NCI-H2196 treated with DMSO at 0.1 percent for 48 hours (cell line): ENCODE measurements around the gene GAB3.
"Not testable (repeated sequence)": the region's sequence is repeated elsewhere in the genome, so short reads cannot be mapped to it uniquely, and the experiment has no call there.

Experiments used
- DNase-seq: peaks from one replicate; lab custom pipeline; 2025; ENCODE audit not compliant: unreplicated experiment; lab: John Stamatoyannopoulos, UW

Gene GAB3

DNA sequence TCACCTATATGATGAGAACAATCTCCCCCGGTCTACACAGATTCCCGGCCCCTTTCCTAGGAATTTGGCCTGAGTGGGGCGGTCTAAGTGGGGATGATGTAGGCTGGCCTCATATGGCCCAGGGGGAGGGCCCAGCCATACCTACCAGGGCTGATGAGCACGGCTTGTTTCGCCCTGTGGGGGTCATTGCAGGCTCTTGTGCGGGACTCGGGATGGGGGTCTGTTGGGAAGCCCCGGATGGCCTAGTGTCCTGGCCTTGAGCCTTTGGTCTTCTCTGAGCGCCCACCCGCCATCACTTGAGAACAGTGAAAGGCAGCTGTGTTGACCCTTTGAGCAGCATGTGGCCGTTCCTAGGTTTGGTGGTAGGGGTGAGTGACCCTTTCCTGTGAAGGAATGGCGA is 92.7 kb downstream of the GAB3 start:
- DNase-seq = no peak

DNA sequence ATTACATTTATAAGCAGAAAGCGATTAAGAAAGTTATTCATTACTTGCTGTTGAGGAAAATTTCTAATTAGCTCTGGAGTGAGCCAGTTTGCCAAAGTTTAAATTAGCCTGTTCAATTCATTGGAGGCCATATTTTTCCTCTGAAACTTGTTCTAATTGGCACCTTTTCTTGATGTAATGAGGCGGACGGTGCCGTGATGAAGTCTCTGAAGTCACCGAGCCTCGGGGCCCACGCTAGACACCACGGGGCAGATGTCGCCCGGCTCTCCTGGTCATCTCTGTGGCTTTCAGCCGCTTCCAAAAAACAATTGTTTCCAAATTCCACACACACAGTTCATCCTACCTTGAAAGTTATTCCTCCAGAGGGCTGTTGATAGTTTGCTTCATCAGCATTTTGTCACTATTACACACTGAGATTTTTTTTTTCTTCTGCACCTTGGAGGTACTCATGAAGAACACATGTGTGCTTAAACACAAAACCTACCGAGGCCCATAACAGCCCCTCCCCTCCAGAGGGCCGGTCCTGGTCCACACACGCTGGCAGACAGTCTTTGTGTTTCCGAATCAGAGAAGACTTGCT is 93.6 kb downstream of the GAB3 start:
- DNase-seq = no peak

DNA sequence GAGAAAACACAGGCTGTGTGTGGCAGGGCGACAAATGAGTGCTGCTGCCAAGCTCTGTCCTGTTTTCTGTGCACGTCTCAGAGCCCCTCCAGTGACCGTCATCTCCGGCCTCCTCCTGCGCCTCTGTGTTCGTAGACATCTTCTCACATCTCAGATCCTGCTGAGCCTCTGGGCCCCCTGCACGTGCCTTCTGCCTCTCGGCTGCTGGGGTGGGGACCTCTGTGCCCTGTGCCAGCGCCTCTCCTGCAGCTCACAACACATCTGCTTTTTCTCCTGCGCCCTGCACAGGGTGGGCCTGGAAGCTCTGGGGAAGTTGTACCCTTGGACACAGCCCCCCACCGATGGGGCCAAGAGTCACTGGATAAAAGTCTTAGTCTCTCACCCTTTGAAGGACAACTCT is 95.1 kb downstream of the GAB3 start:
- DNase-seq = no peak

DNA sequence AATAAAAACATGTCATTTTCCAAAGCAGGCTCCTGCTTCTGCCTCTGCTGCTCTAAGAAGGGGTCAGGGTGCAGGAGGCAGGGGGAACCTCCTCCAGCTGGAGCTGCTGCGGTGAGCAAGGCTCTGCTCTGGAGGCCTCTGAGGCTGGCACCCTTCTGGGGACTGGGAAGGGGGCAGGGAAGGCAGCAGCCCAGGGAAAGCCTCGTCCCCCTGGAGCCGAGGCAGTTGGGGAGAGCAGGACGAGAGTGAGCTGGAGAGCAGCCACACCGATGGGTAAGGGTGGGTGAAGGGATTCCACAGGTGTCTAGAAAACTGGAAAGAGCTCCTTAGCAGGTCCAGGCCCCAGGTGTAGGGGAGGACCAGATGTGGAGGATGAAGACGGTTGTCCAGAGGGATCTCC is 95.5 kb downstream of the GAB3 start:
- no peak for DNase-seq

DNA sequence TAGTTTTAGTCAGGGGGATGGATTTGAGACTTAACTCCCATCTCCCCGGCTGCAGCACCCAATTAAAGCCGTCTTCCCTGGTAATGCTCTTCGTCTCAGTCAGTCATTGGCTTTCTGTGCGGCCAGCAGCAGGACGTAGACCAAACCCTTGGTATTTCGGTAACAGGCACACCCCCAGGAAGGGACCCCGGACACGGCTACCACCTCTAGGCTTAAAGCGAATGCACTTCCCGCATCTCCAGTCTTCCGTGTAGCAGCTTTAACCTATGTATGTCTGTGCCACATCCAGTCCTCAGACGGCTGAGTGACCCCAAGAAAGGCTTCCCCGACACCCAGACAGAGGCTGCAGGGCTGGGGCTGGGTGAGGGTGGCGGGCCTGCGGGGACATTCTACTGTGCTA is 96.0 kb downstream of the GAB3 start:
- DNase-seq = no peak

DNA sequence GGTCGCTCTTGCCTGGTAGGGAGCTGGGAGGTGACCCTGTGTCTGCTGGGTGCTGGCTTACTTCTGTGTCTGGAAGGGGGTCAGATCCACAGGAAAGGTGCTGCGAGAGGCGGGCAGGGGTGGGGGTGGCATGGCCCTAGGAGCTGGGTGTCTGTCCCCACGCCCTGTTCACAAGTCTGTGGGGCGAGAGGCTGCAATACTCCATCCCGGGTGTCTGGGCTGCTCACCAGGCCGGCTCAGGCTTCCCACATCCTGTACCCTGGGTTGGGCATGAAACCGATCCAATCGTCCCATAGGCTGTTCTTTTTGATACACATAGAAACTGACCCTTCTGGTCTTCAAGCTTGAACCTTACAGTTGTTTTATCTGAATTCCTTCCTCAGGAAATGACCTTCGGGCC is 96.5 kb downstream of the GAB3 start:
- no peak for DNase-seq

DNA sequence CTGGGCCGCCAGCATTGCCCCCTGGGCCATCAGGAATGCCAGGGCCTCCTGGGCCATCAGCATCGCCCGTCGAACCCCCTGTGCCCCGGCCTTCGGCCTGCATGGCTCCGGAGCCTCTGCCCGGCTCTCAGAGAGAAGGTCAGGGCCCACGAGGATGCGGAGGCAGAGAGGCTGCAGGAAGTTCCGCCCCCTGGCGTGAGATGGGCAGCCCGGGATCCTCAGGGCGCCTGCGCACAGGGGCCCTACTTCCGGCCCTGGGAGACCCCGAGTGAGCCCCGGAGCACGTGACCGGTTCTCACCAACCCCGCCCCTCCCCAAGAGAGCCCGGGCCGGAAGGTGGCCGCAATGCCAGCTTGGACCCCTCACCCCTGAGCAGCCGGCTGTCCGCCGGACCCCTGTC is 97.5 kb downstream of the GAB3 start, which contains the start of gene CTAG2:
TSS of gene CTAG2 (minus strand) at position 167 of the 400 bp plus-strand sequence. CDS start at position 103, 64 bp downstream.
- not testable (repeated sequence) for DNase-seq

DNA sequence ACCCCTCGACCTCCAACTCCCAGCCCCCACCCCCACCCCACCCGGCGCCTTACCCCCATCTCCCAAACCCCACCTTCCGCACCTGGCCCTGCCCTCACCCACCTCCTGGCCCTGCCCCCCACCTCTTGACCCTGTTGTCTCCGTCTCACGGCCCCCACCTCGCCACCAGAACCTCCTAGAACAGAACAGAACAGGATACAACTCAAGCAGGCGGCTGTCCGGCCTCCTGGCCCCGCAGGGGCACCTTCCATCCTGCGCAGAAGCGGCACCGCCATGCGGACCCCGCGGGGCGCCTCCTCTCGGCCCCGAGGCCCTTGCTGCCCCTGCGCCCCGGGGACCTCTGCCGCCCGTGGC is 97.9 kb downstream of the GAB3 start:
- no peak for DNase-seq

DNA sequence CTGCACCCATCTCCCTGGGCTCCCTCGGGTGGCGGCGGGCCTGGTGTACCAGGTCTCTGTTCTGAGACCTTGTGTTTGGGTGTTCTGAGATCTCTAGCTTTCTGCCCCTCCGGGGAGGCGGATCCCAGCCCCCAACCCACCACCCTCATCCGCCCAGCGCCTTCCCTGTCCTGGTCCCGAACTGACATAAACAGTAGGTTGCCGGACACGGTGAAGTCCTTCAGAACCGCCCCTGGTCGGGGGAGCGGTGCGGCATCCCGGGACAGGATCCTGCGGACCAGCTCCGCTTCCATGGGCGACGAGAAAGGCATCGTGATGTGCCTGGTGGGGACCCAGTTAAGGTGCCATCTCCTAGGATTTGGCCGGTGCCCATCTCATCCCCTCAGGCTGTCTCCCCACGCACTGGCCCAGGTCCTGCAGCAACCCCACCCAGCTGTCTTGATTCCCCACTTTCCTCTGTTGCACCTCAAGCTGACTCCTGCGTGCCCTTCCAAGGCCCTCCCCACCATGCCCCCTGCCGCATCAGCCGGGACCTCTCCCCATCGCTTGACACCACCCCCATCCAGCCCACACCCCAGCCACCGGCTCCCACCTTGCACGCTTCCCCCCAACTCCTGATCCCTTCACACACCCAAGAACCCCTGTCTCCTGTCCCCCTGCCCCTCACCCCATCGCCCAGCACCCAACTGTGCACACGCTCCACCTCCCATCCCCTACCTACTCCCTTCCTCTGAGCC is 98.4 kb downstream of the GAB3 start:
- DNase-seq = no peak

DNA sequence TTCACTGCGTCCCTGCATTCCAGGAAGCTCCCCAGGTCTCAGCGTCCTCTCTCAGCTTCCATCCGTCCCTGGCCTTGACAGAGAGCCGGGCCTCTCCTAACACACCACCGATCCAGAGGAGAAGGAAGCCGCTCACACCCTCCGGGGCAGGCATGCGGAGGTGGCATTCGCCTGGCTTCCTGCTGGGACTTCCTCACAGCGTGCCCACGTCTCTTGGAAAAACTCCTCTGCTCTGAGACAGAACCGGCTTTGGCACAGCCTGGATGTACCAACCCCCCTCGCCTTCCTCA is 100.7 kb downstream of the GAB3 start:
- no peak for DNase-seq

DNA sequence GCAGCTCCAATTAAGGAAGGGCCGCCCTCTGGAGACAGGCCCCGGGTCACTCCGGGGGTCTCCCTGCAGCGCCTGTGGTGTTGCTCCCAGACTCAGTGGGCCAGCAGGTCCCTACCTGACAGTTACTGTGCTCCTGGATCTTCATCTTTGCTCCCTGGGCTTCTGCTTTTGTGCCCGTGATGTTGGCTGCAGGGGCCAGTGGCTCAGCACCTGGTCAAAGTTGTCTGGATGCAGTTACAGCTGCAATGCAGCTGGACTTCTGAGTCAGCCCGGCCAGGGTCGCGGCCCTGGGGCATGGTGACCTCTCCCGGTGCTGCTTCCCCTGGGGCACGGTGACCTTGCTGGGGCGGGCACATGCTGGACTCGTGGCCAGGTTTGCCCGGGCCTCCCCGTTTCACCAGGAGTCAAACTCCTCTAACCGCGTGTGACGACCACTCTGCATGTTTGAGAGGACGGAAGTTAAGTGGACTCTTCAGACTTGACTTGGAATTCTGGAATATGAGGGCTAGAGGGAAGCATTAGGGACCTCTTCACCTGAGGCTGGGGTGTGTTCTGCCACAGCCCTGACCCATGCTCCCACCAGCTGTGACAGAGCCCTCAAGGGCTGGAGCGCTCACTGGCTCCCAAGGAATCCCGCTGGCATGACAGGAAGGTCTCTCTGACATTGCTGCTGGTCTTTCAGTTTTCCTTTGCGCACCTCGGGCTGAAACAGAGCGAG is 101.2 kb downstream of the GAB3 start:
- no peak for DNase-seq

DNA sequence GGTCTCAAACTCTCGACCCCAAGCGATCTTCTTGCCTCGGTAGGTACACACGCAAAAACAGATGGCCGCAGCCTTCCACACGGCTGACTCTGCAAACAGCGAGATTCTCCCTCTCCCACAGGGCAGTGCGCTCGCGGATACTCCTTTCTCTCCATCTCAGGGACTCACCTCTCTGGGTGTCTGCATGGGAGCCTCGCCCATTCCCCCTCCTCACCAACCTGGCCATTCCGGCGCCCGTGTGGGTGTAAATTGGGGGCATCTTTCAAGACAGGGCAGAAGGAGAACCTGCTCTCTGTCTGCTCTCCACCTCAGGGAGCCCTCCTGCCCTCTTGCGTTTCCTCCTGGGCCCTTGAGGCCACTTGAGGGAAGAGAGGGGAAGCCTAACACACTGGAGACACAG is 101.9 kb downstream of the GAB3 start:
- no peak for DNase-seq

DNA sequence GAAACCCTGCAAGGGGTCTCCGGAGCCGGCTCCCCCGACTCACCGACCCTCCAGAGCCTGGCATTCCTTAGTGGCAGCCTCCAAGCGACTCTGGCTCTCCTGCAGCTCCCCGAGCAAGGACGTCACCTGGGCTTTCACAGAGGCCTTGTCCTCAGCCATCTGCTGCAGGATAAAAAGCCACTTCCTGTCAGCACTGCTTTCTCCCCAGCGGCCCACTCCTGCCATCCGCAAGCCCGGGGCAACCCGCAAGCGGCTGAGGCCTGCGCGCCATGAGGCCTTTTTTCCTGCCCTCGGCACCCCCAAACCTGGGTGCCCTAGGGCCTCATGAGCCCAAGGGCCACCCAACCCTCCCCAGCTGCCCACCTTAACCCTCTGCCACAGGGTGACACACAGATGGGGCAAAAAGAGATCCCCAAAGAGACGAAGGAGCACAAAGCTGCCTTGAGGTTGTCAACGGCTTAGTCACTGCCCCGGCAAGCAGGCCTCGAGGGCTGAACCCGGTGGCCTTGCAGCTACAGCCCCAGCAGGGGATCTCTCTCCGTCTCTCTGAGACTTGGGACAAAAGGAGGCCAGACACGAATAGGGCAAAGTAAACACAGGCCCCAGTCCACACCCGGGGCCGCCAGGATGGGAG is 105.0 kb downstream of the GAB3 start:
- not testable (repeated sequence) for DNase-seq

DNA sequence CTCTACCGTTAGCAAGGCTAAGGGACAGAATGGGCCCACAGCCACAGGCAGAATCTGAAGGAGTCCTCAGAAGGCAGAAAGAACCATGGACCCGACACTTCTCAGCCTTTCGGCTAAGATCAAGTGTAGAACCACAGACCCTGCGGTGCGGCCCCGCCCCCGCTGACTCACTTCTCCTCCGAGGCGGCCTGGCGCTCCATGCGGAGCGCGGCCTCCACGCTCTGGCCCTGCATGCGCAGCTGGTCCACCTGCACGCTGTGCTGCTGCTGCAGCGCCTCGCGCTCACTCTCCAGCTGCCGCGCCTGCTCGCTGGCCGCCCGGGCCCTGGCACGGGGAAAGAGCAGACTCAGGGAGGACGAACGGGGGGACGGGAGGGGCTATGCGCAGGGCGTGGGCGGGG is 107.2 kb downstream of the GAB3 start:
- not testable (repeated sequence) for DNase-seq

DNA sequence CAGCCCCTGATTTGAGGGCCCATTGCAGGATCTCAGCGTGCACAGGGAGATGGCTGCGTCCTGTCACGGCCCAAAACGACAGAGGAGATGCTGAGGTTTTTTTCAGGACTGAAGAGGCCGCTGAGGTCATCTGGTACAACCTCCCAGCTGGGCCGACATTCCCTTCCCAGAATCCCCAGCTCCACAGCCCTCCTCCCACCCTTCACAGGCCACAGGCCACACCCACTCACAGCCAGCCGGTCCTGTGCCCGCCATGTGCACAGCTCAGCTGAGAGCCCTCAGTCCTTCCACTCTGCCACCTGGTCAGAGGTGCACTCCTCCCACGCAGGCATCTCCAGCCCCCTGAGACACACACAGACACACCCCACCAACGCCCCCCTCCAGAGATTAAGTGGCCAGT is 109.1 kb downstream of the GAB3 start:
- not testable (repeated sequence) for DNase-seq

DNA sequence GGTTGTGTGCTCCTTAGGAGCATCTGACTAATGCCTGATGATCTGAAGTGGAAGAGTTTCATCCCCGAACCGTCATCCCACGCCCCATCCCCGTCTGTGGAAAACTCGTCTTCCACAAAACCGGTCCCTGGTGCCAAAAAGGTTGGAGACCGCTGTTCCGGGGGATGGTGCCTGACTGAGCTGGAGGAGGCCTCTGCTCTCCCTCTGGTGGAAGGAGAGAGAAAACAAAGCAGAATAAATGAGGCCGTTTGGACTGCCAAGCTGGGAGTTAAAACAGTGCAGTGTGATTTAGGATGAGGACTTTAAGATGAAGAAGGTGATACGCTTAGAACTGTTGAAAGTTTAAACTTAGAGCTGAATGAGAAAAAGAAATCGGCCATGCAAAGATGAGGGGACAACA is 117.2 kb downstream of the GAB3 start:
- not testable (repeated sequence) for DNase-seq

DNA sequence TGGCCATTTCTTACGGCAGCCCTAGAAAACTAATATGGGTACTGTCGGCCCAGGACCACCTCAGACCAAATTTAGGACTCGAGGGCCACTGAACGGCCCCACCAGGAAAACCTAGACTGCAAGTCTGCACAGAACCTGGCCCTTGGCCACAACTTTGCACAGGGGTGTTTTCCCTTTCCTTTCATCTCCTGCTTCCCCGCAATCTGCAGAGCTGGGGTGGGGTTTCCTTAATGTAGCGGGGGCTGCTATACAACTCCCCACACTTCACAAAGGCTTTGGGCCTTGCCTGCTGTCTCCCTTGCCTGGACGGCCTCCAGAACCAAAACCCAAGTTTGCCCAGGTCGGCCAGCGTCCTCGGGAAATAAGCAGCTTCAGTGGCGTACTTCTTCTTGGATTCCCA is 119.9 kb downstream of the GAB3 start:
- not testable (repeated sequence) for DNase-seq

DNA sequence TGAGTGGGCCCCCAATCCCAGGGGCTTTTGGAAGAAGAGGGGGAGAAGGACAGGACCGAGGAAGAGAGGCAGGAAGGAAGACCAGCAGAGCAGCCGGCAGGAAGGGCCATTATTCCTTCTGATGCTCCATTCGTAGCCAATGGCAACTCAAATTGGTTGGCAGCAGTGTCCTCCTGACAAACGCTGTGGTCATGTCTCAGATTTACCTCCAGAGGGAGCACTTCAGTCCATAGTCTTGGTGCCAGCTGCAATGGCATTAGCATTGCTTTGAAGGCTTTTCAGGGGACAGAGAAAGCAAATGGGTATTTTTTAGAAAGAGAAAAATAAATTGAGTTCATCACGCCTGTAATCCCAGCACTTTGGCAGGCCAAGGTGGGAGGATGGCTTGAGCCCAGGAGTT is 121.9 kb downstream of the GAB3 start:
- not testable (repeated sequence) for DNase-seq
